Stimulated activated CD8-positive, alpha-beta memory T cell treated with anti-CD3 and anti-CD28 coated beads, Interleukin-7, amount 100 ng/mL, for 24 hours (primary cell): Measurements from ENCODE around the gene GRID1.

Experiments
- DNase-seq: peaks from one replicate; pipeline ENCODE4 v3.0.0-alpha.2; 2020; ENCODE audit warnings: low read depth

Gene GRID1

GRCh38 chr10:86313621-86314041 is 53.0 kb downstream of the GRID1 start:
- no peak for DNase-seq

GRCh38 chr10:86312701-86313270 is 53.8 kb downstream of the GRID1 start:
- DNase-seq, result no peak

DNA sequence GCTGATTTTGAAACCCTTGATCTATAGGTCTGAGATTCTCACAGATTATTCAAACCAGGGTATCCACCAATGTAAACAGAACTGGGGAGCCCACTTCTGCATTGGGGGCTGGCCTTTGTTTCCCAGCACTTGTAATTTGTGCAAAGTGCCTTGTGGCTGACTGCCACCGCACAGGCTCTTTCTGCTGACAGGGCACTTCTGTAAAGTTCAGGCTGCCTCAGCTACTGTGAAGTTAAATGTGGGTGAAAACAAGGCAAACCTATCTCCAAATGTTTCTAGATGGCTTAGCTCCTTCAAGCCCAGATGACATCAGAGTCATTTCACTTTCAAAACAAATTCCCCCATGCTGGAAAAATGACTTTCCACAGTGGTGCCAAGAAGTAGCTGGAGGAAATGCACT is 54.7 kb downstream of the GRID1 start:
- DNase-seq, result no peak

DNA sequence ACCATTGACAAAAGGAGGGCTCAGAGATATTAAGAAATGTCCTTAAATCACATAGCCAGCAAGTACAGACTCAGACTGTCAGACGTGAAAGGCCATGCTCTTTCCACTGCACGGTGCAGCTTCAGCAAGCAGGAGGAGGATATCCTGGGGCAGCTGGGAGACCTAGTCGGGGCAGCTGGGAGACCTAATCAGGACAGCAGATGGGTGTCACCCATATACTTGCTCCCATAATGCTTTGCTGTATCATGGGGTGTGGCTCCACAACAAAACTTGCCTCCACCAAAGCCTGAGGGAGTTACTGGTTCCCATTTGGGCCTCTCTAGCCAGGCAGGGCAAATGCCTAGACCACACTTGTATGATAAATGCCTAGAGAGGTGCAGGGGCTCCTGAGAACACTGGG is 55.4 kb downstream of the GRID1 start:
- no peak for DNase-seq

DNA sequence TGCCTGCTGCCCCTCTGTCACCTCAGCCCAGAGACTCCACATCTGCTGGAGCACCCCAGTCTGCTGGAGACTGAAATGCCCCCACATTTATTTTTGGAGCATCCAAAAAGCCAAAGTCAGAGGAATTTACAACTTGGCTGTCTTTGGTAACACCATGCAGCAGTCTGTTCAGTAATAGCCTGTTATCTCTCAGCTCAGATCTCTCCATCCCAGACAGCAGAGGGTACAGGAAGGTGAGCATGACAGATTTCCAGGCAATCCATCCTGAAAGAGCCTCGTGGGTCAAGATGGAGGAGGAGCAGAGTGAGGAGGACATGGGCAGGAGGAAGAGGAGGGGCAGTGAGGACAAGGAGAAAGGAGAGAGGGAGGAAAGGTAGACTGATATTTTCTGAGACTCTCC is 55.9 kb downstream of the GRID1 start:
- DNase-seq, result no peak

DNA sequence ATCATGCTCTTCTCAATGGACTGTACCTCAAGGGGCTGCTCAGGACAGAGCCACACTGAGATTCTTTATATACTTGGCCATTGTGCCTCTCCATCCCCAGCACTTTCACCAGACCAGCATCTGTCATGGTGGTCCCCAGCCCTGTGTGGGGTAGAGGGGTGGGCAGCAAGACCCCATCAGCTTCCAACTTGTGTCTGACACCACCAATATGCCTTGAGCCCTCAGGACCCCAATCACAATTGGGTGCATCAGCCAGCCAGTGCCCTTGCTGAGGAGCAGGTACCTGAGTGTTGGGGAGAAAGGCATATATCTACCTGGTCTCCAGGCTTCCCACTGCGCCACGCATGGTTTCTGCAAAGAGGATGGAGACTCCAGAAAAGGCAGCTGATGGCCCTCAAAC is 56.3 kb downstream of the GRID1 start:
- no peak for DNase-seq

GRCh38 chr10:86308056-86308455 is 58.5 kb downstream of the GRID1 start:
- DNase-seq, result no peak

- no peak for DNase-seq
Observed at GRCh38 chr10:86306628-86307278, 59.8 kb downstream of the GRID1 start.

- no peak for DNase-seq
Observed at GRCh38 chr10:86305521-86305920, 61.1 kb downstream of the GRID1 start.

DNA sequence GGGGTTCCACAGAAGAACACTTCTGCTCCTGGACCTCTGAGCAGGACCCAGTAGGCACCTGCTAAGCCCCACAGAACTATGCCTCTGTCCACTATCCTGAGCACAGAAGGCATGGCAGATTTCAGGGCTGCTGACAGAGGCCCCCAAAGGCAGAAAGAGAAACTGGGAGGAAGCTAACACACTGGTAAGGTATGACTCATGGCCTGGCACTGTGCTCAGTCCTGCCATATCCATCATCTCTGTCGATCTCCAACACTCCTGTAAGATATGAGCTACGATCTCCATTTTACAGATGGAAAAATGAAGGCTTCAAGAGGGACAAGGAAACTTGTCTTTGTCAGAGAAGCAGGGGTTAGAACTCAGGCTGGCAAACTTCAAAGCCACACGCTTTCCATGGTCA is 62.2 kb downstream of the GRID1 start:
- DNase-seq, result no peak

DNA sequence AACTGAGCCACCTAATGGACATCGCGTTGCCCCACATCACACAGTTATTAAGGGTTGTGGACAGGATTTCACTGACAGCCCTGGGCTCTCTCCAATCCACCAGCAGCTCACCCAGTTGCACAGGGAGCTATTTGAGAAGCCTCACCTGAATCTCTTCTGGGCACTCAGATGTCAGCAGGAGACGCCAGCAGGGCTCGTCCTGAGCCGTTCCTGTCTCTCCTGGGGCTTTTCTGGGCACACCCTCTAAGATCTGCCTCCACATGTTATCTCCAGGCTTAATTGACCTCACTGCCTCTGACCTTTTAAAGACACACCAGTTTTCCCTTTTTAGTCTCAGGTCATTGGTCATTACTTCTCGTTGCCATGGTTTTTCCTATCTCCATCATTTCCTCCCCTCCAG is 63.0 kb downstream of the GRID1 start:
- no peak for DNase-seq

- DNase-seq, result no peak
Observed at GRCh38 chr10:86301971-86302370, 64.6 kb downstream of the GRID1 start.

DNA sequence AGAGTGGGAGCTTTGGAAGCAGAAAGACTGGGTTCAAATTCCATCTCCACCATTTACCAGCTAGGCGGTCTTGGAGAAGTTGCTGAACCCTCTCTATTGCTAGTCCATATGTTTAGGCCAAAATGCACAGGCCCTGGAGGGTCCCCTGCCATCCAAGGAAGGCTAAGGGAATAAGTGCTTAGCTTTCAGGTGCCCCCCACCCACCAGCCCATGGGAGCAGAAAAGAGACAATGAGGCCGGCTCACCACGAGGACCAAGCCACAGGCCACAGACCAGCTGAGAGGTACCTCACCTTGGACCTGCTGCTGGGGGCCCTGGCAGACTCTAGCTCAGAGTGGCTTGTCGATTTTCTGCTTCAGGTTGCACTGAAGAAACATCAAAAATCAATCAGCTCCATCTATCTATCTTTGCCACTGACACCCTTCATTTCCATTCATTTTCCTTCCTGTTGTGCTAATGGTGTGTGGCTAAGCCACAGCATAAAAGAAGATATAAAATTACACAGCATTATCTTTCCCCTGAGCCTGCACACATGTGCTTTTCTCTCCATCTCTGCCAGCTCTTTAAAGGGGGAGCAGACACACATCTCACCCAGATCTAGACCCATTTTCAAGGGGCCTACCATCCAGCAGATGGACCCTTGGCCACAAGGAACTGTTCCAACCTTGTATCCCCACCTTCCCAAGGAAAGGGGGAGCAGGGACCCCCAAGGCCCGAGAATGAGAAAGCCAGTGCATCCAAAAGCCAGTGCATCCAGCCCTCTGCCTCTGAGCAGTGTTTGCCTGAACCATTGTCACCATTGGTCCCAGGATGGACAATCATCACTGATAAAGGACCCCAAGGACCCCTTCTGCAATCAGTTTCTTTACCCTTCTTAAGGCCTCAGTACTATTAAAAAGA is 65.4 kb downstream of the GRID1 start:
- no peak for DNase-seq

- no peak for DNase-seq
Observed at GRCh38 chr10:86300399-86300925, 66.1 kb downstream of the GRID1 start.

- DNase-seq, result no peak
Observed at GRCh38 chr10:86299562-86299961, 67.0 kb downstream of the GRID1 start.

DNA sequence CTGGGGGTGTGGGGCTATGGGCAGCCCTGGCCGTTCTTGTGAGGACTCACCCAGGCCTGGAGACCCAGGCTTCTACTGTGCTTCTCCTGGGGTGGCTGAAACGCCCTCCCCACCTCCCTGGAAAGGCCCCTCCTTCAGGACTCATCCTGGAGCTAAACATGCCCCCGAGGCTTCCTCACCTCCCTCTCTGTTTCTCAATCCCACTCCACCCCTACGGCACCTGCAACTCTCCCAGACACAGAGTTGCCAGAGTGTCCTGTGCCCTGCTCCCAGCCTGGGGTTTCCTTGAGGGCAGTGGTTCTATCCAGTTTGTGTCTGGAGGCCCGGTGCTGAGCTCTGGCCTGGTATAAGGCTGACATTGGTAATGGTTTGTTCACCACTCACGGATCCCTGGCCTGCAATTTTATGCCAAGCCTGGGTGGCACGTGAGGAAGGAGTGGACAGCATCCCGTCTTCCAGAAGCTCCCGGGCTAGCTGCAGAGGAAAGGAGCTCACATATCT is 68.0 kb downstream of the GRID1 start:
- no peak for DNase-seq

GRCh38 chr10:86295791-86296190 is 70.8 kb downstream of the GRID1 start:
- DNase-seq, result no peak

- no peak for DNase-seq
Observed at GRCh38 chr10:86295351-86295750, 71.2 kb downstream of the GRID1 start.

DNA sequence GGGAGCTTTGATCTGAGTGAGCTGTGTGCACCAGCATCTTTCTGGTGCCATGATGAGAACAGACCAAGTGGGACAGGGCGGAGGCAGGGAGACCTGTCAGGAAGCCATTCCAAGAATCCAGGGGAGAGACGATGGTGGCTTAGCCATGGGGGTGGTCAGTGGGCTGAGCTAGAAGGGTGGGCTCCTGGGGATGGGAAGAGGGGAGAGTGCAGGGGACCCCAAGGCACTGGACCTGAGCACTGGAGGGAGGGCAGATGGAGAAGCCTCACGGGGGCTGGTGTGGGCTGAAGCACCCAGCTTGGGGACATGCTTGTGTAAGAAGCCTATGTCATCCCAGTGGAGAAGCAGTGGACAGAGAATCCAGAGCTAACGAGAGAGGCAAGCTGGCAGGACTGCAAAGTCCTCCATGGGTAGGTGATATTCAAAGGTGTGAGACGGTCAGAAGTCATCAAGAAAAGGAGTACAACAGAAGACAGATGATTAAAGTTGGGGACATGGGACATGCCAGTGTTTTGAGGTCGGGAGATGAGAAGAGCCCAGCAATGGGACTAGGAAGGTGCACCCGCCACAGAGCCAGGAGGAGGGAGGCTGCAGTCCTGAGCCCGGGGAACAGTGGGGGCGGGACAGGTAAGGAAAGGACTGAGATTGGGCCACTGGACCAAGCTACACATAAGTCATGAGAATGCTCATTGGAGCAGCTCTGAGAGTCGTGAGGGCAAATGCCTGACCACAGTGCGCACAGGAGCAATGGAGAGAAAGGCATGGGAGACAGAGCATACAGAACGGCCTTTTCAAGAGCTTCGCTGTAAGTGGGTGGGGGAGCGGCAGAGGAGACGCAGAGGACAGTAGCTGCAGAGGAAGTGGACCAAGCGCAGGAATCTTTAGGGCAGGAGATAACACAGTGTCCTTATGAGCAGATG is 72.0 kb downstream of the GRID1 start:
- DNase-seq, result no peak

- no peak for DNase-seq
Observed at GRCh38 chr10:86293396-86293791, 73.2 kb downstream of the GRID1 start.
